T-helper 9 cell (primary cell): ENCODE data around the gene SBNO1.
"Not testable (repeated sequence)": the region's sequence is repeated elsewhere in the genome, so short reads cannot be mapped to it uniquely, and the experiment has no call there.

Experiments used
- DNase-seq: peaks from one replicate; pipeline ENCODE4 v3.0.0-alpha.2; 2020

SBNO1 gene

DNA sequence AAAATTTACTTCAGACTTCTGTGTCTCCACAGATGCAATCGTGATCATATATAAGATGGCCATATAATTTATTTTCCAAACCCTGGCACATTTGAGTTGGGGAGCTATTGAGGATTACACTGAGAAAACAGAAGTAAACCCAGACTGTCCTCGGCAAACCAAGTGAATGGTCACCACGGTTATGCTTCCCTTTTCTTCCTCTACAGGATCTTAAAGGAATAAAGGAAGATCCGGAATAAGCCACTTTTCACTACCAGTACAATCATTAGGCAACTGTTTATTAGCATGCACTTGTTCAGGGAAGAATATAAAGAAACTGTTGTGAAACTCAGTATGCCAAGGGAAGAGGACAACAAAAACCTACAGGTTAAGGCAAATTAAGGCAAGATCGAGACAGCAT lies 27.6 kb downstream of the SBNO1 start:
- no peak for DNase-seq

DNA sequence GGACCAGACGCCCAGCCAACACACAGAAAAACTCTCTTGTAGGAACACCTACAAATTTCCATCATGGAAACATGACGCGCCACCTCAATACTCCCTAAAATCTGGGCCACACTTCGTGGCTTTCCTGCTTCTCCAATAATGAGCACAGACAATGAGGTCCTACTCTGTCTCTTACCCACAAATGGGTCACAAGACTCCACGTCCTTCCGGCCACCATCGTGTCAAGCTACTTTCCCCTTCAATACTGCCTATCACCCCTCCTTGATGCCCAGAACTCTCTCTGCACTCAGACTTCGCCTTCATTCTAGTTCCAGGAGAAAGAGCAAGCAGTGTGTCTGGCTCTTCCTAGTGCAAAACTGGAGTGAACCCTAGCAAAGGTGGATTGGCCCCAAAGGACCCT lies 28.1 kb downstream of the SBNO1 start:
- no peak for DNase-seq

DNA sequence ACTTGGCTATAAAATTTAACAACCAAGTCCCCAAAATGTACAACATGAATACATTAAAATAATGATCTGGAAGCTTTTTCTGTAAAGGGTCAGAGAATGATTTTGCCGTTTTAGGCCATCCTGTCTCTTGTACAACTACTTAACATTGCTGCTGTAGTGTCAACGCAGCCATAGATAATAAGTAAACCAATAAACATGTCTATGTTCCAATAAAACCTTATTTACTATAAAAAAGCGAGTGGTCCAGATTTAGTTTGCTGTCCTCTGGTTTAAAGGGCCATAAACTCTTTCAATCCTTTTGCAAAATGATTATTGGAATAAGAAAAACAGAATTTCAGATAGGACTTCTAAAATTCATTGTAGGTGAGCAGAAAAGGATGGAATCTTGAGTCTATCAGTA lies 29.2 kb downstream of the SBNO1 start:
- DNase-seq, result no peak

DNA sequence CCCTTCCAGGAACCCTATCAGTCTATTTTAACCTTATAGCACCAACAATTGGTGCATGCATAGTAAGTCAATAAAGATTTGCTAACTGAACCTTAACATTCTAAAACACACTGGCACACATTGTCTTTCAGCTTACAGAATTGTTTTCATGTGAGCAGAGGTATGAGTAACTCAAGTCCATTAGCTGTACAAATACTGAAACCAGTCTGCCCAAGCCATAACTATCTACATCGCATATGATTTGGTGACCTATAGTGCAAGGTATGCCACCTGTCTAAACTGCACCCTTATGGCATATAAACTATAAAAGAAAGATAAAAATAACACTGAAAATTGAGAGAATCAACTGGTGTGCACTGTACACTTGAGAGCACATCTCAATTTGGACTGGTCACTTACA lies 34.8 kb downstream of the SBNO1 start:
- no peak for DNase-seq

DNA sequence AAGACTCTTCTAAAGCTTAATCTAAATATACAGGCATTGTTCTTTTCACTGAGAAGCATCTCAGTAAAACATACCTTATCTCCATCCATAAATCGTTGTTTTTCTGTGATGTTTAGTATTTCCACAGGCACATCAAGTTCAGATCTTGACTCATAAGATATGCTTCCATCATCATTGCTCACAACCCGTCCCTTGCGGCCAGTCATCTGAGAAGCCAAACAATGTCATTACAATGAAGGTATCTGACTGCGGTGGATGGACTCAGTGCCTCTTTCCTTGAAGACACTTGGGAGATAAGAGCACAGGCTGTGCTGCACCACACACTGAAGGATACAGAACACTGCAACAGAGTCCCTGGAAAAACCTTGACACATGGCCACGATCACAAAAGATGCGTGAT lies 44.8 kb downstream of the SBNO1 start:
- DNase-seq, result no peak

DNA sequence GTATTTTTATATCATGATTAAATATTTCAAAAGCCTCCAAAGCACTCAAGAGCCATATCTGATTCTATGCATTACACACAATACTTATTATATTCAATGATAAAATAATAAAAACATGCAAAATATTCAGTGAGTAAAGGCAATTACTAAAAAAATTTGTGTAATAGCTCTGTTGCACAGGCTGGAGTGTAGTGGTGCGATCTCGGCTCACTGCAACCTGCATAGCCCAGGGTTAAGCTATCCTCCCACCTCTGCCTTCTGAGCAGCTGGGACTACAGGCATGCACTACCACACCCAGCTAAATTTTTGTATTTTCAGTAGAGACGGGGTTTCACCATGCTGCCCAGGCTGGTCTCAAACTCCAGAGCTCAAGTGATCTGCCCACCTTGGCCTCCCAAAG lies 45.4 kb downstream of the SBNO1 start:
- DNase-seq, result no peak

DNA sequence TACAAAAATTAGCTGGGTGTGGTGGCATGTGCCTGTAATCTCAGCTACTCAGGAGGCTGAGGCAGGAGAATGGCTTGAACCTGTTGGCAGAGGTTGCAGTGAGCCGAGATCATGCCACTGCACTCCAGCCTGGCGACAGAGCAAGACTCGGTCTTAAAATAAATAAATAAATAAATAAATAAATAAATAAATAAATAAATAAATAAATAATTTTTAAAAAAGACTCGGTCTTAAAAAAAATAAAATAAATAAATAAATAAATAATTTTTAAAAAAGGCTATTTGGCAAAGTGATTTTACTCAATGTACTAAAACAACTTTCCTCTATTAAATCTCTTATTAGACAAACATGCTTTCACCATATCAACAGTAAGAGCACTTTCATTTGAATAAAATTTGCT lies 51.6 kb downstream of the SBNO1 start:
- DNase-seq, result not testable (repeated sequence)

DNA sequence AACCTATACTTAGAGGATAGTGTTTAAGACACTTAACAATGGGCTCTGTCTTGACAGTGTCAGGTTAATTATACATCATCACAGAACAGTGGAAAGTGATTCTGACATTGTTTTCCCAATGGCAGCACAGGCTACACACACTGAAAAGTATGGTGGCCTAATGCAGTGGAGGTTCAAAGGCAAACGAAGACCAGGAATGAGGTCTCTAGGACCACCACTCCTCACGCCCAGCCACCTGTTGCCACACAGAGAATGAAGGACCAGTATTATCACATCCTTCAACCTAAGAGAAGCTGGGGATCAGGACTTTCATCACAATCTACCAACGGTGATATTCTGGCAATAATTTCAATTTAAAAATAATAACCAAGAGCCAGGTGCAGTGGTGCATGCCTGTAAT lies 58.4 kb downstream of the SBNO1 start:
- DNase-seq, result no peak

DNA sequence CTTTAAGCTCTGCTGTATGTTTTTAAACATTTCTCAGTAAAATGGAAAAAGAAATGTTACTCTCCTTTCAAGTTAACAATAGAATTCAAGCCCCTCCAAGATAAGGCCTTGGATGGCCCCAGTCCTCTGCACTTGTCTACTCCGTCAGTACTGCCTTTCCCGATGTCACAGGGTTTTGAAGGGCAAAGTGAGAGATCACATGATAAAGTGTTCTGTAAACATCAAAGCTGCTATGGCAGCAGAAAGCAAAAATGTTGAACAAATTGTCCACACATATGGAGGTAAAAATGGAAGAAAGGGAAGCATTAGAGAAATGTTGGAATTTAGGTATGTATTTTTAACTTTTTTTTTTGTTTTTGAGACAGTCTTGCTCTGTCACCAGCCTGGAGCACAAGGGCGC lies 59.5 kb downstream of the SBNO1 start:
- no peak for DNase-seq

DNA sequence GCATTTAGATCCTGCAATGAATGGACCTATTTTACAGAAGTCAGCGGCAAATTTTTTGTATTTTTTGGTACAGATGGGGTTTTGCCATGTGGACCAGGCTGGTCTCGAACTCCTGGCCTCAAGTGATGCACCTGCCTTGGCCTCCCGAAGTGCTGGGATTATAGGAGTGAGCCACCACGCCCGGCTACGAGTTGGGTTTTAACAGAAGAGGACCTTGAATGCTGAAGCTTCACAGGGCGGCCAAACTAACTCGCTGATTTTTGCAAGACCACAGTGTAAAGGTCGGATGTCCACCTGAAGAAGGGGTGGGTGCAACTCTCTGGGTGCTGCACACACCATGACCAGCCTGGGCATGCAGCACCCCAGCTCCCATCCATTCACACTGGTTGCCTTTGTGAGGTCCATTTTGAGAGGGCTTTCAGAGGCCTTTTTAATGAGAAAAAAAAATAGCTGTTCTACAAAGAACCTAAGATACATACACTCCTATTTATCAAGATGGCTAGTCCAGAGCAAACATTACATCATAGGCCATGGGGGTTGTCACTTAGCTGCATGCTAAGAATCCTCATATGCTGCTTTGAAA lies 71.4 kb downstream of the SBNO1 start:
- no peak for DNase-seq

DNA sequence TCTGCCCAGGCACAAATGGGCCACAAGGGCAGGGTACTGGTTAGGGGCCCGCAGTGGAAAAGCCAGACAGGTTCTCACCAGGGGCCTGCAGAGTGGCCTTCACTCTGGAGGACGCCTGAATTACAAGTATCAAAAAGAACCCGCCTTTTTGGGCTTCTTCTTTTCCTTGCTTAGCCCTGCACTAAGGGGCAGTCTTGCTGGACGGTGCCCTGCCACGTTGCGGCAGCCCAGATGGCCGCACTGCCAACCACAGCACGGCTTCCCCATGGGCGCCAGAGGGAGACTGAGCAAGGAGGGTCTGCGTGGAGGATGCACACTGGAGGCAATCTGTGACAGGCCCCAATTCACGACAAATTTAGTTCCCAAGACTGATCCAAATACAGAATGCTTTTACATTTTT lies 74.7 kb downstream of the SBNO1 start:
- no peak for DNase-seq

DNA sequence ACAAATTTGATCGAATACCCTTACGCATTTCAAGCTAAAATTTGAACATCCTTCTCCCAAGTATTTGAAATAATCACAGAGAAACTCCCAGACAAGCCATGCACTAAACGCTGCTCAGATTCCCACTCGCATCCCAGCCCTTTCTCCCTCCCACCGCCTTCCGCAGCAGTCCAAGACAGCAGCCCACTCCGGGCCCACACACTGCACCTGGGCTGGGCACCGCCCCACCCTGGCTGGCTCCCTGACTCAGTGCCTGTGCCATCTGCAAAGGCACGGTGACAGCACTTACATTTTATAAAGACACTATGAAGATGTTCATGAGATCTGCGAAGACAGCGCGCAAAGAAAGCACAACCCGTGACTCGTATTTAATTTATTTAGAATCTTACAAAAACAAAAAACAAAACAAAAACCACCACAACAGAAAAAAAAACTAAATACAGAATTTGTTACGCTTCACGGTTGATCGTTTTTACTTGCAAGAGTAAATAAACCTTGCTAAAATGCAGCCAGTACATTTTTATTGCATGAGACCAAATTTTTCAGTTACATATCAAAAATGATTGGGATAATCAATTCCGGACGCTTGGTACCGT lies 75.8 kb downstream of the SBNO1 start:
- no peak for DNase-seq

DNA sequence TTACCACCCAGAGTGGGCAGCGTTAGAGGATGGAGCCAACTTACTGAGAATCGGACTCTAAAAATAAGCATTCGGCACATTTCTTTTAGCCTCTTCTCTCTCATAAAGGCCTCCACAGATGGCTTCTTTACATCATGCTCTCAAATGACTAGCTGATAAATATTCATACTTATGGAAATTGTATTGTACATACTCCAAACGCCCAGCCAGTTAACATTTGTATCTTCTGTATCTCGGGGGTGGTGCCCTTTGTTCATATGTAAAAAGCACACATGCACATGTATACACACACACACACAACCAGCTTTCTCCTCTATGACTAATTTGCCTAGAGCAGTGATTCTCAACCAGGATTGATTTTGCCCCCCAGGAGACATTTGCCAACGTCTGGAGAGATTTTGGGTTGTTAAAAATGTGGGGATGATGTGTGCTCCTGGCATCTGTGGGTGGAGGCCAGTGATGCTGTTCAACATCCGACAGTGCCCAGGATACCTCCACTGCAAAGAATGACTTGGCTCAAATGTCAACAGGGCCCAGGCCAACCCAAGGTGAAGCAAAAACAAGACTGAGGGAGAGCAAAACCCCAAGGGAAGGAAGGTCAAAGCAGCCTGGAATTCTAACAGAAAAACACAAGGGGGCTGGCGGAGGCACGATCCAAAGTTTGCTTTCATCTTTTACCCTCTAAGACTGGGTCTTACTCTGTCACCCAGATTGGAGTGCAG lies 77.8 kb downstream of the SBNO1 start:
- no peak for DNase-seq

DNA sequence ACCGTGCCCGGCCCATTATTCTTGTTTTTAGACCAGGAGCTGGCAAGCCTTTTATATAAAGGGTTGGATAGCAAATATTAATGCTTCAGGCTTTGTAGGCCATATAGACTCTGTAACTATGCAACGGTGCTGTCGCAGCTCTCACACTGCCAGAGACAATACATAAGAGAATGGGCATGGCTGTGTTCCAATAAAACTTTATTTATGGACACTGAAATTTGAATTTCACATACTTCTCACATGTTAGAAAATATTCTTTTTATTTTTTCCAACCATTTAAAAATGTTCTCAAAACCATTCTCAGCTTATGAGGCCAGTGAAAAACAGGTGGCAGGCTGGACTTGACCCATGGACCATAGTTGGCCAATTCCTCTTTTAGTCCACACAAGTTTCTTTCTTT lies 80.0 kb downstream of the SBNO1 start:
- no peak for DNase-seq

DNA sequence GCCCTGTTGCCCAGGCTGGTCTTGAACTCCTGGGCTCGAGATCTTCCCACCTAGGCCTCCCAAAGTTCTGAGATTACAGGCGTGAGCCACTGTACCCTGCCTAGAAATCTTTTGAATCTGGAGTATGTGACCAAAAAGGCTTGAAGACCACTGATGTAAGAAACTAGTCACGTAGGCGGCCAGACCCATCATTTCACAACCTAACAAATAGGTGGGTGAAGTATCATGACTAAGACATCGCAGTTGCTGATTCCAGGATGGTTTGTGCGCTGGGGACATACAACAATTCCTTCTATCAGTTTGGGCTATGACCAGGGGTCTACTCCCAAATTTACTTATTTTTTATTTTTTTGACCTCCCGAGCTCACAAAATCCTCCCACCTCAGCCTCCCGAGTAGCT lies 81.2 kb downstream of the SBNO1 start:
- DNase-seq, result no peak

DNA sequence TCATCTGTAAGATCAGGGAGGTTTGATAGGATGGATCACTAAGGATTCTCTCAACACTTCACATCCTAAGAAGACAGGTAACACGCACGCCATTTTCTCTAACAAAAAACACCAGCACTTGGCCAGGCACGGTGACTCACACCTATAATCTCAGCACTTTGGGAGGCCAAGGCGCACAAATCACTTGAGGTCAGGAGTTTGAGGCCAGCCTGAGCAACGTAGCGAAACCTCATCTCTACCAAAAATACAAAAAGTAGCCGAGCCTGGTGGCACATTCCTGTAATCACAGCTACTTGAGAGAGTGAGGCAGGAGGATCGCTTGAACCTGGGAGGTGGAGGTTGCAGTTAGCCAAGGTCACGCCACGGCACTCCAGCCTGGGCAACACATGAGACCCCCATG lies 82.5 kb downstream of the SBNO1 start:
- DNase-seq, result no peak

DNA sequence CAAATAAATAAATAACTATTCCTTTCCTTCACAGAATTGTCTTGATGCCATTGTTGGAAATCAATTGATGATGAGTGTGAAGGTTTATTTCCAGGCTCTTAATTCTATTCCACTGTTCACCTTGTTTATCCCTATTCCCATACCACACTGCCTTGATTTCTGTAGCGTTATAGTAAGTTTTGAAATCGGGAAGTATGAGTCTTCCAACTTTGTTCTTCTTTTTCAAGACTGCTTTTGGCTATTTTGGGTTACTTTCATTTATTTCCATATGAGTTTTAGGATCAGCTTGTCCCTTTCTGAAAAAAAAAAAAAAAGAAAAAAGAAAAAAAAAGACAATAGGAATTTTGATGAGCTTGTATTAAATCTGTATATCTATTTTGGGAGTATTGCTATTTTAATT lies 83.7 kb downstream of the SBNO1 start:
- DNase-seq, result no peak

DNA sequence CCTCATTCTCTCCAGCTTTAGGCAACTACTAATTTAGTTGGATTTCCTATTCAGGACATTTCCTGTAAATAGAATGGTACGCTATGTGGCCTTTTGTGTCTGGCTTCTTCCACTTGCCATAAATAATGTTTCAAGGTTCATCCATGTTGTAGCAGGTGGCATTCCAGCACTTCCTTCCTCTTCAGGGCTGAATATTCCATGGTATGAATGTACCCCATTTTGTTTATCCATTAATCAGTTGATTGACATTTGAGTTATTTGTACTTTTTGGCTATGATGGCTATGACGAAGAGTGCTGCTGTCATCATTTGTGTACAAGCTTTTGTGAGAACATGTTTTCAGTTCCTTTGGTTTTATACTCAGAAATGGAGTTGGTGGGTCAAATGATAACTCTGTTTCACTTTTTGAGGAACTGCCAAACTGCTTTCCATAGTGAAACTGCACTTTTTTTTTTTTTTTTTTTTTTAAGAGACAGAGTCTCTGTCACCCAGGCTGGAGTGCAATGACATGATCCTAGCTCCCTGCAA lies 86.5 kb downstream of the SBNO1 start:
- no peak for DNase-seq

DNA sequence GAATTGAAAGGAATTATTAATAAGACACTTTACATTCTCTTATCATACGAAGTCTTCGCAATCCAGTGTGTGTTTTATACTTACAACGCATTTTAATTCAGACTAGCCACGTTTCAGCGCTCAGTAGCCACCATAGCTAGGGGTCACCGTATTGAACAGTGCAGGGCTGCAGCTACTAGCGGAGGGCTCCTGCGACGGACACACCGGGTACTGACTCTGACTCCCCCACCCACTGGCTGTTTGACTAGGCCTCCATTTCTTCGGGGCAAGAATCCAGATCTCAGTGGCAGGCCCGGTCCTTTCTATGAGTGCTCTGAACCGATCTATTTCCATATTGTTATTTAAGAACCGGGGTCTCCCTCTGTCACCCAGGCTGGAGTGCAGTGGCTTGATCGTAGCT lies 91.5 kb downstream of the SBNO1 start:
- no peak for DNase-seq

DNA sequence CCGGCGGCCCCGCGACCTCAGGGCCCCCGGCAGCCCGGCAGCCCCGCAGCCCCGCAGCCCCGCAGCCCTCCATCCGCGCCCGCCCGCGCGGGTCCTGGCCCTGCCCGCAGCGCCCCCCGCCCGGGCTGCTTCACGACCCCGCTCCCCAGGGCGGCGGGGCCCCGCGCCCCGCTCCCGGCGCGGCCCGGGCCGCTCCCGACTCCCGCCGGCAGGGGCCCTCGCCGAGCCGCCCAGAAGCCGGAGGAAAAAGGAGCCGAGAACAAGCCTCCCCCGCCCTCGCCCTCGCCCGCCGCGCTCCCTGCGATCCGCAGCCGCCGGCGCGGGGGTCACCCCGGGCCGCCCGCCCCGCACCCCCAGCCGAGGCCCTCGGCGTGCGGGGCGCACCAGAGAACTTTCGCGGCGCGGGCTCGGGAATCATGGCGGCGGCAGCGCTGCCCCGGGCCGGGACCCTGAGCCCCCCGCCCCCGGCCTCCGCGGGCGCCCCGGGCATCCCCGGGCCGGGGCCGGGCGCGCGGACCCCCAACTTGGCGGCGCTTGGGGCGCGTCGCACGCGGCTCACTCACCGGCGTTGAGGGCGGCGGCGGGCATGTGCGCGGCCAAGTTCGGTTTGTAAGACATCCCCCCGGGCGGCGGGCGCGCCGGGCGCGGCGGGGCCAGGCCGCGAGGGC lies 93.5 kb downstream of the SBNO1 start:
- DNase-seq, result peak; percentile 66

DNA sequence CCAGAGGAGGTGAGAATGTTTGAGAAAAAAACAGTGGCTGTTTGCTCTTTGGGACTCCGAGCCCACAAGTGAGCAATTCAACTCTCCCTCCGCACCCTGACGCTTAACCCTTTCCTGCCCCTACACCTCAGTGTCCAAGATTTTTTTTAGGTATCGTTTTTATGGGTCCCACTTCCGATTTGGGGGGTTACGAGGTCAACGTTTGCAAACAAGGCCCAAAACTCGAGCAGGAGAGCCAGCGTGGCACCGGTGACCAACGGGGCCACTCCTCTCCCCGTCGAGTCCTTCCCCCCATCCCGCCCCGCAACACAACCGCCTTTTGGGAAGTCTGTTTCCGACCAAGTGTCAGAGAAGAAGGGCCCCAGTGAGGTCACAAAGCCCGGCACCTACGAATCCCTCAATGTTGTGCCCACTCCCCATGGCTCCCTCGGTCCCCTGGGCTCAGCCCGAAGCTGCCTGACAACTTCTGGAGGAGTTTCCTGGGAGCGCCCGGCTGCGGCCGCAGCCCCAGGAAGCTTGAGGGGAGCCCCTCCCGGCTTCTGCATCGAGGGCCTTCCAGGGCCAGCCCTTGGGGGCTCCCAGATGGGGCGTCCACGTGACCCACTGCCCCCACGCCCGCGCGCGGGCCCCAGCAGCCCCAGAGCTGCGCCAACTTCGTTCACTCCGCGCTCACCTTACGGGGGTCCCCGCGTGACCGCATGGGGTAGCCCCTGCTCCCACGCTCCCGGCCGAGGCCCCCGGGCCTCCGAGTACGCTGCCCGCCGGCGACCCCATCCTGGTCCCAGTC lies 94.2 kb downstream of the SBNO1 start:
- no peak for DNase-seq

DNA sequence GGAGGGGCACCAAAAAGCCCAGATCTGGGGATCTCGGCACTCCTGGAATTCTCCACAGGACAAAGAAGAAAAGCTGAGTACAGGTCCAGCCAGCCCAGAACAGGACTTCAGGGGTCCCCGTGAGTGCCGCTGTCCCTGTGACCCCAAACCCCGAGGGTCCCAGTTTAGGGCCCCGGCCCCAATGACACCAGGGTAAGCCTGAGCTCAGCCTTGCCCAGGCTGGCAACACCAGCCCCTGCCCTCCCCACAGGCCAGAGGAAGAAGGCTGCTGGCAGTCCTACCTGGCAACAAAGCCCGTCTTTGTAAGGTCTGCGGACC lies 94.8 kb downstream of the SBNO1 start:
- DNase-seq, result no peak

DNA sequence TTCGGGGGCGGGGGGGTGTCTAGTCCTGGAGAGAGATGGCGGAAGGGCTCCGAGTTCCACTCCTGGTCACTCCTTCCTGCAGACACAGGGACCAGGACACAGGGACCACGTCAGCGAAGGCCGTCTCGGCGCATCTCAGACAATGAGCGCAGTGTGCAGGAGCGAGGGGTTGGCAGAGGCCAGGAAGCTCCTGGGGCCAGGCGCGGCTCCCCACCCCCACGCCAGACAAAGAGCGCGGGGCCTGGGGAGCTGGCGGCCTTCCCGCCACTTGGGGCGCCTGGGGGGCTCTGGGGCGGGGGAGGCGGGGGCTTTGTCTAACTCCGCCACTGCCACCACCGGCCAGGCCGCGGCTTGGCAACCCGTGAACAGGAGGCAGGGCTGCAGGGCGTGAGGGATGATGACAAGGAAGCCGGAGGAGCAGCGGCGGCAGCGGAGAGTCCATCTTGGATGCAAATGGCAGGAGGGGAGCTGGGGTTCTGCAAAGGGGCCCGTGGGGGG lies 95.2 kb downstream of the SBNO1 start:
- peak; percentile 16 for DNase-seq
